GM18909 (cell line): ENCODE measurements around the gene MAGI1.
"Not testable (repeated sequence)": the region's sequence is repeated elsewhere in the genome, so short reads cannot be mapped to it uniquely, and the experiment has no call there.

Experiments used
- ATAC-seq: cut with Tn5 transposase; IDR thresholded peaks from one replicate; pipeline ENCODE4 v1.9.1; 2021; ENCODE audit warnings: mild to moderate bottlenecking; ENCODE audit not compliant: unreplicated experiment, poor library complexity

The MAGI1 gene

GRCh38 chr3:65617209-65617608 is 421.5 kb downstream of the MAGI1 start:
- ATAC-seq = no peak

GRCh38 chr3:65616563-65616962 is 422.2 kb downstream of the MAGI1 start:
- ATAC-seq = no peak

GRCh38 chr3:65615329-65615728 is 423.4 kb downstream of the MAGI1 start:
- no peak for ATAC-seq

GRCh38 chr3:65614585-65614984 is 424.1 kb downstream of the MAGI1 start:
- ATAC-seq = no peak

- not testable (repeated sequence) for ATAC-seq
Measured at GRCh38 chr3:65607965-65608460, 430.7 kb downstream of the MAGI1 start.

GRCh38 chr3:65607101-65607500 is 431.6 kb downstream of the MAGI1 start:
- ATAC-seq = no peak

GRCh38 chr3:65605876-65606432 is 432.8 kb downstream of the MAGI1 start:
- no peak for ATAC-seq

GRCh38 chr3:65604863-65605526 is 433.7 kb downstream of the MAGI1 start:
- no peak for ATAC-seq

- ATAC-seq = no peak
Measured at GRCh38 chr3:65603631-65604030, 435.1 kb downstream of the MAGI1 start.

GRCh38 chr3:65600888-65601287 is 437.8 kb downstream of the MAGI1 start:
- no peak for ATAC-seq

GRCh38 chr3:65597952-65598413 is 440.7 kb downstream of the MAGI1 start:
- no peak for ATAC-seq

- ATAC-seq = no peak
Measured at GRCh38 chr3:65597226-65597951, 441.3 kb downstream of the MAGI1 start.

GRCh38 chr3:65596571-65597225 is 442.0 kb downstream of the MAGI1 start:
- ATAC-seq = no peak

- no peak for ATAC-seq
Measured at GRCh38 chr3:65596029-65596300, 442.8 kb downstream of the MAGI1 start.

- ATAC-seq = no peak
Measured at GRCh38 chr3:65595222-65596028, 443.3 kb downstream of the MAGI1 start.

GRCh38 chr3:65593780-65594752 is 444.7 kb downstream of the MAGI1 start:
- no peak for ATAC-seq

- ATAC-seq = no peak
Measured at GRCh38 chr3:65591313-65591712, 447.4 kb downstream of the MAGI1 start.

- ATAC-seq = no peak
Measured at GRCh38 chr3:65588884-65589283, 449.8 kb downstream of the MAGI1 start.
